ENCODE measurements around the gene MTMR12. TPM values are rescaled to one million over a fixed set of nuclear protein-coding genes. Genes with fewer than 3 reads are reported as not detected.

The MTMR12 gene
- total RNA-seq, 1 donor from 2014 or later, result 25.6 TPM

GRCh38 chr5:32249668-32250067 is 63.1 kb downstream of the MTMR12 start:
- Mint-ChIP-seq H3K27ac (ENCODE audit: unreplicated experiment) (no peak overlapping the region), H3K36me3 (ENCODE audit: unreplicated experiment) (no peaks in the 10 kb centered on the region), H3K4me3 (ENCODE audit: unreplicated experiment) (no peak overlapping the region), H3K4me1 (ENCODE audit: low read depth, unreplicated experiment) (peaks cover 5% of the 10 kb centered on the region), H3K9me3 (ENCODE audit: unreplicated experiment) (peaks cover 4% of the 10 kb centered on the region), H3K27me3 (ENCODE audit: unreplicated experiment) (no peaks in the 10 kb centered on the region)
- TF ChIP-seq CTCF (IDR thresholded peaks at IDR 0.05; ENCODE audit: partially characterized antibody, unreplicated experiment), result no peak
- no peak for DNase-seq

- no peak for TF ChIP-seq CTCF (IDR thresholded peaks at IDR 0.05; ENCODE audit: partially characterized antibody, unreplicated experiment)
- no peak for DNase-seq
- no peak overlapping the region for H3K27ac Mint-ChIP-seq (ENCODE audit: unreplicated experiment)
- H3K4me1 Mint-ChIP-seq (ENCODE audit: low read depth, unreplicated experiment), result no peaks in the 10 kb centered on the region
- H3K27me3 Mint-ChIP-seq (ENCODE audit: unreplicated experiment), result no peaks in the 10 kb centered on the region
- H3K4me3 Mint-ChIP-seq (ENCODE audit: unreplicated experiment), result no peak overlapping the region
- H3K36me3 Mint-ChIP-seq (ENCODE audit: unreplicated experiment), result no peaks in the 10 kb centered on the region
- H3K9me3 Mint-ChIP-seq (ENCODE audit: unreplicated experiment), result no peaks in the 10 kb centered on the region
Measured at GRCh38 chr5:32245742-32246141, 67.0 kb downstream of the MTMR12 start.

- H3K36me3 Mint-ChIP-seq (ENCODE audit: unreplicated experiment), result no peaks in the 10 kb centered on the region
- DNase-seq, result no peak
- H3K27ac Mint-ChIP-seq (ENCODE audit: unreplicated experiment), result no peak overlapping the region
- no peaks in the 10 kb centered on the region for H3K4me1 Mint-ChIP-seq (ENCODE audit: low read depth, unreplicated experiment)
- H3K9me3 Mint-ChIP-seq (ENCODE audit: unreplicated experiment), result no peaks in the 10 kb centered on the region
- no peaks in the 10 kb centered on the region for H3K27me3 Mint-ChIP-seq (ENCODE audit: unreplicated experiment)
- TF ChIP-seq CTCF (IDR thresholded peaks at IDR 0.05; ENCODE audit: partially characterized antibody, unreplicated experiment), result no peak
- H3K4me3 Mint-ChIP-seq (ENCODE audit: unreplicated experiment), result no peak overlapping the region
Measured at GRCh38 chr5:32244017-32244416, 68.7 kb downstream of the MTMR12 start.

GRCh38 chr5:32241034-32241783 is 71.5 kb downstream of the MTMR12 start:
- Mint-ChIP-seq H3K36me3 (ENCODE audit: unreplicated experiment) (no peaks in the 10 kb centered on the region), H3K4me1 (ENCODE audit: low read depth, unreplicated experiment) (no peaks in the 10 kb centered on the region), H3K27me3 (ENCODE audit: unreplicated experiment) (no peaks in the 10 kb centered on the region), H3K27ac (ENCODE audit: unreplicated experiment) (no peak overlapping the region), H3K4me3 (ENCODE audit: unreplicated experiment) (no peak overlapping the region), H3K9me3 (ENCODE audit: unreplicated experiment) (no peaks in the 10 kb centered on the region)
- no peak for DNase-seq
- TF ChIP-seq CTCF (IDR thresholded peaks at IDR 0.05; ENCODE audit: partially characterized antibody, unreplicated experiment), result no peak

GRCh38 chr5:32239385-32239784 is 73.4 kb downstream of the MTMR12 start:
- H3K36me3 Mint-ChIP-seq (ENCODE audit: unreplicated experiment), result no peaks in the 10 kb centered on the region
- no peaks in the 10 kb centered on the region for H3K4me1 Mint-ChIP-seq (ENCODE audit: low read depth, unreplicated experiment)
- no peaks in the 10 kb centered on the region for H3K27me3 Mint-ChIP-seq (ENCODE audit: unreplicated experiment)
- no peak overlapping the region for H3K4me3 Mint-ChIP-seq (ENCODE audit: unreplicated experiment)
- no peaks in the 10 kb centered on the region for H3K9me3 Mint-ChIP-seq (ENCODE audit: unreplicated experiment)
- DNase-seq, result no peak
- no peak for TF ChIP-seq CTCF (IDR thresholded peaks at IDR 0.05; ENCODE audit: partially characterized antibody, unreplicated experiment)
- no peak overlapping the region for H3K27ac Mint-ChIP-seq (ENCODE audit: unreplicated experiment)

All from glutamatergic neuron (in vitro differentiated cells).